HG03521 (cell line): ENCODE results near the gene UBE2J2.

ENCODE experiments used
- ATAC-seq: cut with Tn5 transposase; IDR thresholded peaks from one replicate; pipeline ENCODE4 v1.9.1; 2021; ENCODE audit warnings: mild to moderate bottlenecking, moderate library complexity; ENCODE audit not compliant: unreplicated experiment

The UBE2J2 gene

GRCh38 chr1:1231400-1232207 lies 42.0 kb downstream of the UBE2J2 start, which contains the start of gene SDF4:
Gene SDF4, minus strand, starts transcription at chr1:1232001. Its CDS starts 3,229 bp downstream, at chr1:1228772.
- ATAC-seq: peak; percentile 93

GRCh38 chr1:1230656-1231399 lies 42.8 kb downstream of the UBE2J2 start:
- no peak for ATAC-seq

GRCh38 chr1:1229770-1230169 lies 43.9 kb downstream of the UBE2J2 start:
- no peak for ATAC-seq

DNA sequence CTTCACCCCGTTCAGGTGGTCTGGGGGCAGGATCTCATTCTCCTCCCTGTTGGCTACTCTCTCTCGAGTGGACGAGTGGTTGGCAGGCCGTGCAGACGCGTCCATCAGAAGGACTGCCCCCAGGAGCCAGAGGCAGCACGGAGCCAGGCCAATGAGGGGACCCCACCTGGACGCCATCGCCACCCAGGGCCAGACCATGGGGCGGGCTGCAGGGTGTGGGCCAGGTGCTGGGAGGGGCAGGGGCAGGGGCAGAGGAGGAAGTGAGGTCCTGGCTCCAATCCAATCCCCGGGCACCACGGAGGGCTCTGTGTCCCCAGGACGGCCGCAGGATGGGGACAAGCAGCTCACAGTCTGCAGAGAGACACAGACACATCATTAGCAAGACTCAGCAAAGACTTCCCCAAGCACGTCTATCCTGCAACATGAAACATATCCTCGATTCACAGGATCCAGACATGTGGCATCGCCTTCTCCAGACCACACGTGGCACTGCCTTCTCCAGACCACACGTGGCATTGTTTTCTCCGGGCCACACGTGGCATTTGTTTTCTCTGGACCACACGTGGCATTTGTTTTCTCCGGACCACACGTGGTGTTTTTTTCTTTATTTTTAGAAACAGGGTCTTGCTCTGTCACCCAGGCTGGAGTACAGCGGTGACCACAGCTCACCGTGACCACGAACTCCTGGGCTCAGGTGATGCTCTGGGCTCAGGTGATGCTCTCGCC lies 44.9 kb downstream of the UBE2J2 start:
- no peak for ATAC-seq

GRCh38 chr1:1228187-1228586 lies 45.5 kb downstream of the UBE2J2 start:
- ATAC-seq: no peak

DNA sequence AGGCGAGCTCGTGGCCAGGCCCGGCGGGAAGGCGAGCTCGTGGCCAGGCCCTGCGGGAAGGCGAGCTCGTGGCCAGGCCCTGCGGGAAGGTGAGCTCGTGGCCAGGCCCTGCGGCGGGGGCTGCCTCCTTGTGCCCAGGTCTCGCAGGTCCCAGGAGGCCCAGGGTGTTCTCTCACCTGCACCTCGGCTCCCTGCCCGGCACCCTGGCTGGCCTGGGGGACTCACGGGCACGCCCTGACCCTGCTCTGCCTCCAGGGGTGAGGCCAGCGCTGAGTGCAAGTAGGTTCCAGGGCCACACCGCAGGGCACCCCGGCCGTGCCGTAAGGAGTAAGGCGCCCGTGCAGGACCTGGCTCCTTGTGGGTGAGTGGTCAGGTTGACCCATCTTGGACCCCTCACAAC lies 46.3 kb downstream of the UBE2J2 start:
- ATAC-seq: no peak

DNA sequence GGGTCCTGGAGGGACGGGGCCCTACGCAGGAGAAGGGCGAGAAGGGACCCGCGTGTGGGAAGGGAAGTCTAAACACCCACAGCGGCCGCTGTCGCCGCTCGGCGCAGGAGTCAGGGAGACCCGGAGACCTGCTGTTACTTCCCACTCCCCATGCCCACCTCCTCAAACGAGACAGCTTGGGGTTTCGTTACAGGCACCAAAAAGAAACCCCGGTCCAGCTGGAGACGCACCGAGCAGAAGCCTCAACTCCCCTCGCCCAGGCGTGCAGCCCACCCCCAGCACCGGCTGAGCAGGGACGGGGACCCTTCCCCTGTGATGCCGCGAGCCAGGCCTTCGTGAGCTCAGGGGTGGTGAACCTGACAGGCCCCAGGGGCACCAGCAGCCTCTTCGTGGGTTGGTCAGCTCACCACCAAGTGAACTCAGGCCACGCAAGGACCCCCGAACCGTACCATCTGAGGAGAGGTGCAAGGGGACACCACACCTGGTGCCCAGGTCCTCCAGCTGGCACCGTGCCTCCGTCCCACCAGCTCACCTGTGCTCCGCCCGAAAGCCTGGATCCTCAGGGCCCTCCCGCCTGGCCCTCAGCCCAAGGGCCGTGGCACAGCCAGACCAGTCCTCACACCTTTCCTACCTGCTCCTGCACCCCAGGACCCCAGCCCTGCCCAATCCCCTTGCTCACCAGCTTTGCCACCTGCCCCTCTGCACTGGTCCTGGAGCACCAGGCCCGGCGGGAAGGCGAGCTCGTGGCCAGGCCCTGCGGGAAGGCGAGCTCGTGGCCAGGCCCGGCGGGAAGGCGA lies 46.9 kb downstream of the UBE2J2 start:
- ATAC-seq: no peak

DNA sequence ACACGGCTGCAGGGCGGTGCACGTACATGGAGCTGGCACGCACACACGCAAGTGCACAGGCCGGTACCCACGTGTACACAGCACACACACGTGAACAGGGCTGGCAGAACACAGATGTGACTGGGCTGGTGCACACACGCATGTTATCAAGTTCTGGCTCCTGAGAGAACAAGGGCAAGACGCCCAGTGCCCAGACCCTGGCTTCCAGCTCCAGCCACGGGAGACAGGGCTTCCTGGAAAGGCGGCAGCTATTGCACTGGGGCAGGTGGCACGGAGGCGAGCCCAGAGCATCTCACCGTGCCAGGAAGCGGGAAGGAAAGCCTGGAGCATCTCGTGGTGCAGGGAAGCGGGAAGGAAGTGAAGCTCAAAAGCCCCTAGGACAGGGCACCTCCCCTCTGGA lies 47.7 kb downstream of the UBE2J2 start:
- no peak for ATAC-seq

GRCh38 chr1:1225238-1225845 lies 48.3 kb downstream of the UBE2J2 start:
- ATAC-seq: no peak

DNA sequence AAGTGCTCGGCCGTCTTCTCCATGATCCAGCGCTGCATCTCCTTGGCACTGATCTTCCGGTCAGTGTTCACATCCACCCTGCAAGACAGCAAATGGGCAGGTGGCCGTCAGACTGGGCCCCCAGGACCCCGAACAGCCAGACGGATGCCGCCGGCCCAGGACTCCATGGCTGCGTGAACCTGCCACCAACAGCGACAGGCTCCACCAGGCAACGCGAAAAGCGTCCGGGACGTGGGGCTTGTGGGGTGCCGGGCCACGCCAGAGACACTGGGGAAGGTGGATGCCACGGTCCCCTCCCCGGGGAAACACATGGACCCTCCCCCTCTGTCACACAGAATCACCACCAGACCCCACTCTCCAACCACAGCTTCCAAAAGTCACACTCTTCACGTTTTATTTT lies 49.8 kb downstream of the UBE2J2 start:
- no peak for ATAC-seq

DNA sequence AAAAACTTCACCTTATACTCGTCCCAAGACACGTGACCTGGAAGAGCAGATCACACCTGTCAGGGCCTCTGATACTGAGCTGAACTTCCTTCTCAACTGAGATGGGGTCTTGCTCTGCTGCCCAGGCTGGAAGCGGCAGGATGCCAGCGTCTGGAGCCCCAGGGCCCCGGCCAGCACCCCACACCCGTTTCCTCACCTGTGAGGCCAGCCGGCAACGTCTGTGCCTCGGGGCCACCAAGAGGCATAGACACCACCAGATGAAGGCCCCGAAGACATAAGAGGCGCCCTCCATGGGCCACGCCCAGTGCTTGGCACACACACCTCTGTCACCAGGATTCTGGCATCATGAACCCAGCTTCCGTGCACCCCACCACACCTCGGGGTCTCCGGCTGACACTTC lies 50.3 kb downstream of the UBE2J2 start:
- ATAC-seq: no peak

- no peak for ATAC-seq
Measured at GRCh38 chr1:1222575-1223225, 51.0 kb downstream of the UBE2J2 start.

GRCh38 chr1:1221887-1222574 lies 51.6 kb downstream of the UBE2J2 start:
- ATAC-seq: no peak

DNA sequence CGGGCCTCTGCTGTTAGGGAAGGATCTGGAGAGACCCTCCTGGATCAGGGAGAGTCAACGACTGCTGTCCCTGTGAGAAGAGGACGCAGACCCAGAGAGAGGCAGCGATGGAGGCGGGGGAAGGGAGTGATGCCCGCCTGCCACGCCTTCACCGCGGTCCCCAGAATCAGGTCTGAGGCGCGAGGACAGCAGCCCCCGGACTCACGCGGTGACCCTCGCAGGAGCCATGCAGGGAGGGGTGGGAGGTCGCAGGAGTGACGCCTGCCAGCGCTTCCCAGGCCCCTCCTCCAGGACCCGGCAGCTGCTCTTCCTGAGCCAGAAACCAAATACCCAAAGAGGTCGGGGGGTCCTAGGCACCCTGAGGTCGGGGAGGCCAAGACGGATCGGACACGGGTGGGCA lies 53.5 kb downstream of the UBE2J2 start:
- ATAC-seq: no peak

- ATAC-seq: no peak
Measured at GRCh38 chr1:1219341-1219740, 54.3 kb downstream of the UBE2J2 start.

DNA sequence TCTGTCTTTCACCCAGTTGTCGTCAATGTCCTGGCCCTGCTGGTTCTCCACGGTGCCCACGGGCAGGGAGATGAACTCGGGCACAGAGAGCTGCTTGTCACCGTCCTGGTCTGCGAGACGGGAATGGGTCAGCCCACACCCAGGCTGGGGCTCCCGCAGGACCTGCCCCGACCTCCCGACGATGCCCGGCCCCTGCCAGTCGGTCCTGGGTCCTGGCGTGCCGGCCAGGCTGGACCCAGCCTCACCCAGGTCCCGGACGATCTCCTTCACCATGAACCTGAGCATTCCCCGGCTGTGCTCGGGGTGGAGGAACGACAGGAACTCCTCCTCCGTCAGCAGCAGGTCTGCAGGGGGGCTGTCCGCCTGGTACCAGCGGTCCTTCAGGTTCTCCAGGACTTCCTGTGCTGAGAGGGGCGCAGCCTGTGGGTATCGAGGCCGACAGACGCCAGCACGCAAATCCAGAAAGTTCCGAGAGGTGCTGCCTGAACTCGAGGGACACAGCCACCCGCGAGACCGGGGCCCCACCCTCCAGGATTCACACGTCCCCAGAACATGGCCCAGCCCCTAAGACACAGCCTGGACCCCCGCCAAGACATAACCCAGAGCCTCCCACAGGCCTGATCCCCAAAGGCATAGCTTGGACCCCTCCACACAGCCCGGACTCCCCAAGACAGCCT lies 55.0 kb downstream of the UBE2J2 start:
- ATAC-seq: no peak

GRCh38 chr1:1217621-1218523 lies 55.8 kb downstream of the UBE2J2 start:
- ATAC-seq: no peak
